SU-DHL-6 (cell line): ENCODE measurements around the gene WDR37.

ENCODE experiments used
- H2AFZ ChIP-seq: fragments of 200-600 bp; sonication (generic); 2 replicates; pipeline ENCODE4 v1.6.1; 2014; ENCODE audit warnings: low read depth, mild to moderate bottlenecking, moderate library complexity, mixed read lengths, antibody characterized with exemption, low read length; ENCODE audit not compliant: severe bottlenecking
- H3F3A ChIP-seq: fragments of 200-600 bp; shearing (Covaris generic); 2 replicates; pipeline ENCODE4 v1.6.0; 2016; ENCODE audit warnings: antibody characterized with exemption, mild to moderate bottlenecking; ENCODE audit not compliant: insufficient read depth
- H3K27ac ChIP-seq: fragments of 200-600 bp; sonication (generic); 2 replicates; pipeline ENCODE4 v1.5.1; 2016; ENCODE audit warnings: low read depth, mild to moderate bottlenecking, low read length, moderate library complexity, mixed read lengths
- H3K27me3 ChIP-seq: fragments of 200-600 bp; sonication (generic), shearing (Covaris generic); 2 replicates; pipeline ENCODE4 v1.6.0; 2014; ENCODE audit warnings: mild to moderate bottlenecking, low read length
- H3K36me3 ChIP-seq: fragments of 200-600 bp; sonication (generic); 2 replicates; pipeline ENCODE4 v1.6.1; 2014; ENCODE audit warnings: mild to moderate bottlenecking, low read length, mixed read lengths
- H3K4me2 ChIP-seq: fragments of 300-600, 200-600 bp; shearing (Covaris generic), sonication (generic); 2 replicates; pipeline ENCODE4 v1.6.0; 2014; ENCODE audit warnings: low read length, low read depth, mild to moderate bottlenecking; ENCODE audit not compliant: poor library complexity, severe bottlenecking
- H3K4me3 ChIP-seq: fragments of 200-600 bp; sonication (generic); 2 replicates; pipeline ENCODE4 v1.5.1; 2014; ENCODE audit warnings: antibody characterized with exemption, low read length, mild to moderate bottlenecking, mixed read lengths; ENCODE audit not compliant: insufficient read depth, poor library complexity, severe bottlenecking
- H3K79me2 ChIP-seq: fragments of 200-600 bp; sonication (generic); 2 replicates; pipeline ENCODE4 v1.6.1; 2014; ENCODE audit warnings: mild to moderate bottlenecking, low read length, moderate library complexity; ENCODE audit not compliant: insufficient read depth
- H3K9ac ChIP-seq: fragments of 200-600 bp; sonication (generic); 2 replicates; pipeline ENCODE4 v1.7.0; 2014; ENCODE audit warnings: mild to moderate bottlenecking, low read length
- H3K9me2 ChIP-seq: fragments of 200-600 bp; sonication (generic); replicated peaks from 2 replicates; pipeline ENCODE4 v1.6.1; 2014; ENCODE audit warnings: low read length; ENCODE audit not compliant: insufficient read depth
- H3K9me3 ChIP-seq: fragments of 200-600 bp; sonication (generic); 2 replicates; pipeline ENCODE4 v1.6.1; 2014; ENCODE audit warnings: low read length, mixed read lengths; ENCODE audit not compliant: insufficient read depth
- H4K20me1 ChIP-seq: fragments of 200-600 bp; sonication (generic); 2 replicates; pipeline ENCODE4 v1.6.1; 2014; ENCODE audit warnings: low read depth, mild to moderate bottlenecking, antibody characterized with exemption, low read length, moderate library complexity, mixed read lengths
- EZH2phosphoT487 ChIP-seq: fragments of 200-600 bp; sonication (generic), shearing (Covaris generic); conservative IDR thresholded peaks from 2 replicates; pipeline ENCODE4 v1.6.1; 2018; ENCODE audit warnings: mild to moderate bottlenecking, antibody characterized with exemption, low read length, moderate library complexity, mixed read lengths
- TF ChIP-seq, protein P1 (sequence below): fragments of 200-600 bp; sonication (generic); IDR thresholded peaks from one replicate; pipeline ENCODE4 v1.5.1; 2017; ENCODE audit warnings: antibody characterized with exemption, mild to moderate bottlenecking, low read length, moderate library complexity; ENCODE audit not compliant: insufficient read depth, poor library complexity, severe bottlenecking

WDR37 gene

DNA sequence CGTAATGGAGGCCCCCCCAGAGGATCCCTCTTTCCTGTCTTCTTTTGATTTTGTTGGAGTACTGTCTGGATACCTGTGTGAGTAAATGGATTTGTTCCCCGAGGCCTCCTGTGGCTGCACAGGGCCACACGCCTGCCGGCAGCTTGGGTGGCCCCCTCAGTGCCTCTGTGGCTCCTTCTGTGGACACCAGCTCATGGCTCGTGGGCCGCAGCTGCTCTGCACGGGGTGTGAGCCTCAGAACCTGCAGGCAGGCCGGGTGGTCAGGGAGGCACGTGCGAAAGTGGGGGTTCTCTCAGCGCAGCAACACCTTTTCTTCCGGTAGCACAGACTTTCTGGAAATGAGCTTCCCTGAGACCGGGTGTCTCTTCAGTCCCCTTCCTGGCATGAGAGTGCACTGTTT lies 70.3 kb downstream of the WDR37 start:
- Histone ChIP-seq H3K36me3 (no peaks in the 10 kb centered on the region), H3K9me3 (no peaks in the 10 kb centered on the region), H3K9me2 (no peaks in the 10 kb centered on the region), H3K27ac (no peak overlapping the region), H3K27me3 (no peaks in the 10 kb centered on the region), H3K4me2 (no peak overlapping the region), H3K9ac (no peak overlapping the region), H3K4me3 (no peak overlapping the region), H3F3A (no peaks in the 10 kb centered on the region), H2AFZ (no peak overlapping the region), H4K20me1 (no peaks in the 10 kb centered on the region), H3K79me2 (no peaks in the 10 kb centered on the region)
- TF ChIP-seq, protein P1, sequence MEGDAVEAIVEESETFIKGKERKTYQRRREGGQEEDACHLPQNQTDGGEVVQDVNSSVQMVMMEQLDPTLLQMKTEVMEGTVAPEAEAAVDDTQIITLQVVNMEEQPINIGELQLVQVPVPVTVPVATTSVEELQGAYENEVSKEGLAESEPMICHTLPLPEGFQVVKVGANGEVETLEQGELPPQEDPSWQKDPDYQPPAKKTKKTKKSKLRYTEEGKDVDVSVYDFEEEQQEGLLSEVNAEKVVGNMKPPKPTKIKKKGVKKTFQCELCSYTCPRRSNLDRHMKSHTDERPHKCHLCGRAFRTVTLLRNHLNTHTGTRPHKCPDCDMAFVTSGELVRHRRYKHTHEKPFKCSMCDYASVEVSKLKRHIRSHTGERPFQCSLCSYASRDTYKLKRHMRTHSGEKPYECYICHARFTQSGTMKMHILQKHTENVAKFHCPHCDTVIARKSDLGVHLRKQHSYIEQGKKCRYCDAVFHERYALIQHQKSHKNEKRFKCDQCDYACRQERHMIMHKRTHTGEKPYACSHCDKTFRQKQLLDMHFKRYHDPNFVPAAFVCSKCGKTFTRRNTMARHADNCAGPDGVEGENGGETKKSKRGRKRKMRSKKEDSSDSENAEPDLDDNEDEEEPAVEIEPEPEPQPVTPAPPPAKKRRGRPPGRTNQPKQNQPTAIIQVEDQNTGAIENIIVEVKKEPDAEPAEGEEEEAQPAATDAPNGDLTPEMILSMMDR, result no peak
- TF ChIP-seq EZH2phosphoT487, result no peak

DNA sequence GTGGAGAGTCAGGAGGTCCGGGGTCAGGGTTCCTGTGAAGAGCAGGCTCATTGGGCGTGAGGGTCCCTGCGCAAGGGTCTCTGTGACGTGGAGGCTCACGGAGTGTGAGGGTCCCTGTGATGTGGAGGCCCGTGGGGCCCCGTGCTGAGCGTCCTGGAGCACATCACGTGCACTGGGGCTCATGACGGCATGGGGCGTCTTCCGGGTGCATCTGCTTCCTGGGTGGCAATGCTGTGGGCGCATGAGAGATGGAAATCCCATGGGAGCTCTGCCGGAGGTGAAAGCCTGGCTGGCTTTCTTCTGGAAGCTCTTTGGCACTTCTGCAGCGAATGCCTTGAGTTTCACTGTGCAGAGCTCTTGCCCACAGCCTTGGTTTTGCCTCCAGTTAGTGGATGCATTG lies 71.4 kb downstream of the WDR37 start:
- no peak overlapping the region for H3K27ac ChIP-seq
- H3K9ac ChIP-seq, result no peak overlapping the region
- H3K4me2 ChIP-seq, result no peak overlapping the region
- no peaks in the 10 kb centered on the region for H4K20me1 ChIP-seq
- H3F3A ChIP-seq, result no peaks in the 10 kb centered on the region
- H3K79me2 ChIP-seq, result no peaks in the 10 kb centered on the region
- H3K36me3 ChIP-seq, result no peaks in the 10 kb centered on the region
- no peaks in the 10 kb centered on the region for H3K27me3 ChIP-seq
- H2AFZ ChIP-seq, result no peak overlapping the region
- no peaks in the 10 kb centered on the region for H3K9me3 ChIP-seq
- H3K4me3 ChIP-seq, result no peak overlapping the region
- TF ChIP-seq, protein P1, result no peak
- TF ChIP-seq EZH2phosphoT487, result no peak
- H3K9me2 ChIP-seq, result no peaks in the 10 kb centered on the region

DNA sequence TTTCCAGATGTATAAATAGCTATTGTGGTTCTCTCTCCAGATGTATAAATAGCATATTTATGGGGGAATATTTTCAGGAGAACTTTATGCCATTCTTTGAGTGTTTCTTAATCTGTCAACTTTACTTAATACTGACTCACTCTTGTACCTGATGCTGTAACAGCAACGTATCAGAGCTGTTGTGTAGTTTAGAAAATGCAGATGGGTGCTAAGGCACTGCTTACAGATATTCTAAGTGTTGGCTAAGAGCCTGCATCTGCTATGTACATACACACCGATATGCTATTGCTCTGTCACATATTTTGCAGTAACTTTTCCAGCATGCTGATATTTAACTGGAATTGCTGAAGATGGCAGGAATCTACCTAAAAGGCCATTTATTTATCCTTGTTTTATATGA lies 71.9 kb downstream of the WDR37 start:
- no peak for TF ChIP-seq EZH2phosphoT487
- TF ChIP-seq, protein P1, result no peak
- Histone ChIP-seq H3K9ac (no peak overlapping the region), H3K36me3 (no peaks in the 10 kb centered on the region)

More for the DNA sequence above, 71.9 kb downstream of the WDR37 start:
- Histone ChIP-seq H3K4me3 (no peak overlapping the region), H3K4me2 (no peak overlapping the region), H3F3A (no peaks in the 10 kb centered on the region), H2AFZ (no peak overlapping the region), H4K20me1 (no peaks in the 10 kb centered on the region), H3K9me3 (no peaks in the 10 kb centered on the region), H3K9me2 (no peaks in the 10 kb centered on the region), H3K79me2 (no peaks in the 10 kb centered on the region), H3K27me3 (no peaks in the 10 kb centered on the region), H3K27ac (no peak overlapping the region)
